GM20000 (cell line): ENCODE measurements around the gene ACBD6.
"Not testable (repeated sequence)": the region's sequence is repeated elsewhere in the genome, so short reads cannot be mapped to it uniquely, and the experiment has no call there.

Source experiments
- DNase-seq: peaks from one replicate; pipeline ENCODE4 v3.0.0; 2012; ENCODE audit warnings: low spot score
- TF ChIP-seq, protein P1 (sequence below): IDR thresholded peaks from 2 replicates; pipeline ENCODE4 v1.5.1; 2012; ENCODE audit warnings: mild to moderate bottlenecking, control low read depth; ENCODE audit errors: extremely low read depth, missing control alignments

ACBD6 gene

GRCh38 chr1:180484490-180484889 is 17.9 kb downstream of the ACBD6 start:
- no peak for DNase-seq
- TF ChIP-seq, protein P1, sequence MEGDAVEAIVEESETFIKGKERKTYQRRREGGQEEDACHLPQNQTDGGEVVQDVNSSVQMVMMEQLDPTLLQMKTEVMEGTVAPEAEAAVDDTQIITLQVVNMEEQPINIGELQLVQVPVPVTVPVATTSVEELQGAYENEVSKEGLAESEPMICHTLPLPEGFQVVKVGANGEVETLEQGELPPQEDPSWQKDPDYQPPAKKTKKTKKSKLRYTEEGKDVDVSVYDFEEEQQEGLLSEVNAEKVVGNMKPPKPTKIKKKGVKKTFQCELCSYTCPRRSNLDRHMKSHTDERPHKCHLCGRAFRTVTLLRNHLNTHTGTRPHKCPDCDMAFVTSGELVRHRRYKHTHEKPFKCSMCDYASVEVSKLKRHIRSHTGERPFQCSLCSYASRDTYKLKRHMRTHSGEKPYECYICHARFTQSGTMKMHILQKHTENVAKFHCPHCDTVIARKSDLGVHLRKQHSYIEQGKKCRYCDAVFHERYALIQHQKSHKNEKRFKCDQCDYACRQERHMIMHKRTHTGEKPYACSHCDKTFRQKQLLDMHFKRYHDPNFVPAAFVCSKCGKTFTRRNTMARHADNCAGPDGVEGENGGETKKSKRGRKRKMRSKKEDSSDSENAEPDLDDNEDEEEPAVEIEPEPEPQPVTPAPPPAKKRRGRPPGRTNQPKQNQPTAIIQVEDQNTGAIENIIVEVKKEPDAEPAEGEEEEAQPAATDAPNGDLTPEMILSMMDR = no peak

DNA sequence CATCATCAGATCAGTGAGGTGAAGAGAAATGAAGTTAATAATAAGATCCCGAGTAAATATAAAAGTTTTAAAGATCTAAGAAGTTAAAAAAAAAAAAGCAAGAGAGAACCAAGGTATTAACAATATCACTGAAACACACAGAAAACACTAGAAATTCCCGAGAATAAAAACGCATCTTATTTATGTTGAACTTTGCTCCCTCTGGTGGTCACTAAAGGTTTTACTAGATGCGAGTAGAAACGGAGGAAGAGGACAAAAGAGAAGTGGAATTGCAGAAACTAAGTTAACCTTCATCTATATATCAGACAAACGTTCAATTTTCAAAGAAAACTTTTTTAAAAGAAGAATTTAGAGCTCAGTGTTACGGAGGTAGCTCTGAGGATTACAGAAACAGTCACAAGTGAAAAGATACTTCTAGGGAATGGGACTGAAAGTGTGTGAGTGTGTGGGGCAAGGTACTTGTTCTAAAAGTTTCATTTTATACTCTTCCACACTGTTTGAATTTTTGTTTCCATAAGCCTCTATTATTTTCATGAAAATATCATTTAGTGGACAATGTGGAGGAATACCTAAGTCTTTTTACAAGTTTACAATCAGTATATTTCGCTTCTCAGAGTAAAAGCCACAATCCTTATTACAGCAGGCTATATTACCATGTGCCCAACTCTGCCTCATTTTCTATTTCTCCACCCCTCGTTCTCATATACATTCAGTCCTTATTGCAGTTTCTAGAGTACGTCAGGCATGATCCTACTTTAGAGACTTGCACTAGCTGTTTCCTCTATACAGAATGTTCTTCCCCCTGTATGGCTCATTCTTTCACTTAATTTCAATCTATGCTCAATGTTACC is 19.7 kb downstream of the ACBD6 start:
- TF ChIP-seq, protein P1 = peak; percentile 48
- DNase-seq = peak; percentile 48

GRCh38 chr1:180470031-180470430 is 32.3 kb downstream of the ACBD6 start:
- no peak for DNase-seq
- TF ChIP-seq, protein P1 = no peak

DNA sequence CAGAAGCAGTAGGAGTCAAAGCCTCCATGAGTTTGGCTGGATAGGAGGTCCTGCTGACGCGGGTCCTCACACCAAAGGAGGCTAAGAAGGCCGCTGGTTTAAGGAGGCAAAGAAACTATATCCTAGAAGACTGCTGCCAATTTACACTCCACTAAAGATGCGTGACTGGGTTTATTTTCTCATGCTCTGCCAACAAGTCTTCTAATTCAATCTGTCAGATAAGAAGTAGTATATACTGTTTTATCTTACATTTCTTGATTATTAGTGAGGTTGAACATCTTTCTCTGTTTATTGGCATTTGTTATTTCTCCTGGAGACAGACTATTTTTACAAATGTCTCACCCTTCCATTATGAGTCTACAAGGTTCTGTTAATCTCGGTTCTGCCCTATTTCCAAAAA is 34.1 kb downstream of the ACBD6 start:
- DNase-seq = no peak
- TF ChIP-seq, protein P1 = no peak

DNA sequence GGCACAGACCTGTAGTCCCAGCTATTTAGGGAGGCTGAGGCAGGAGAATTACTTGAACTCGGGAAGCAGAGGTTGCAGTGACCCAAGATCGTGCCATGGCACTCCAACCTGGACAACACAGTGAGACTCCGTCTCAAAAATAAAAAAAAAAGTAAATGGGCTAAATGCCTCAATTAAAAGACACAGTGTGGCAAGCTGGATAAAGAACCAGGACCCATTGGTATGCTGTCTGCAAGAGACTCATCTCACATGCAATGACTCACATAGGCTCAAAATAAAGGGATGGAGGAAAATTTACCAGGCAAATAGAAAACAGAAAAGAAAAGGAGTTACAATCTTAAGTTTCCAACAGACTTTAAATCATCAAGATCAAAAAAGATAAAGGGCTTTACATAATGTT is 40.3 kb downstream of the ACBD6 start:
- TF ChIP-seq, protein P1 = no peak
- no peak for DNase-seq

- not testable (repeated sequence) for DNase-seq
Measured at GRCh38 chr1:180461682-180462081, 40.7 kb downstream of the ACBD6 start.

- TF ChIP-seq, protein P1 = no peak
- no peak for DNase-seq
Measured at GRCh38 chr1:180458807-180459206, 43.6 kb downstream of the ACBD6 start.

DNA sequence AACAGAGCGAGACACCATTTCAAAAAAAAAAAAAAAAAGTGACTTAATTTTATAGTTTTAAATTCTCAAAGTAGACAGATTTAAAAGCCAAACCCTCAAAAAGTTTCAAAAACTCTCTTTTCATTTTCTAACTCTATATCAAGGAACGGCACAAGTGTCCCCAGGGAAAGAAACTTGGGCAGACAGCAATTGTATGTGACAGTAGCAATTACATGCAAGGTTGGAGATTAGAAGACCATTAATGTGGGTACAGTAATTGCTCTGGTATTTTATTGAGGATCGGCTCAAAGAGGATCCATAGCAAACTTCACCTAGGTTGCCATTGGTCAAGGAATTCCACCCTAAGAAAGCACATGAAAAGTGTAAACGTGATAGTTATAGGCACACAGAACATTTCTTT is 46.2 kb downstream of the ACBD6 start:
- TF ChIP-seq, protein P1 = no peak
- DNase-seq = no peak
